ENCODE data around the gene SIX1. TPM values are rescaled to one million over a fixed set of nuclear protein-coding genes. Genes with fewer than 3 reads are reported as not detected.

The SIX1 gene
- total RNA-seq, 1 experiment from 2014 or later: 2.5 TPM

- no peak overlapping the region for H3K9ac ChIP-seq (ENCODE audit: low read length)
- POLR2A ChIA-PET: no interaction called here
- no peaks in the 10 kb centered on the region for H3K9me2 ChIP-seq (ENCODE audit: insufficient read depth)
- no peaks in the 10 kb centered on the region for H3K27me3 ChIP-seq (ENCODE audit: insufficient read depth, low read length)
- RAD21 ChIA-PET (ENCODE audit: low non-redundant PET in 1 of 2, low total read pairs in 2 of 2, uncharacterized antibody in 2 of 2, unreplicated experiment in 2 of 2): no interaction called here
- no peak for ATAC-seq
- CTCF ChIA-PET: interaction anchor here (0.8 to 1.2 kb wide), 2 partner anchors 403 to 630 kb away, joined by 3 read pairs; no protein-coding TSS in a partner anchor
- intact Hi-C loops (cut with micrococcal nuclease): no loop called here
- no TSS peak for BruUV-seq (replicated peaks)
- H3K27ac ChIP-seq (ENCODE audit: low read depth, low read length): no peak overlapping the region
- H4K20me1 ChIP-seq (ENCODE audit: insufficient read depth): no peaks in the 10 kb centered on the region
- H3K4me2 ChIP-seq (ENCODE audit: low read length): no peak overlapping the region
- TF ChIP-seq ZBTB33 (IDR thresholded peaks at IDR 0.05; ENCODE audit: extremely low read depth, insufficient replicate concordance, low read length) (no peak), TCF7L2 (IDR thresholded peaks at IDR 0.05; ENCODE audit: borderline replicate concordance, extremely low read depth, insufficient read depth, insufficient read length) (no peak), REST (IDR thresholded peaks at IDR 0.05; ENCODE audit: low read depth) (no peak), POLR2A (IDR thresholded peaks at IDR 0.05; ENCODE audit: borderline replicate concordance, extremely low read depth, insufficient read depth, insufficient read length) (no peak), ZNF274 (IDR thresholded peaks at IDR 0.05; ENCODE audit: low read depth, low read length) (no peak), CEBPB (IDR thresholded peaks at IDR 0.05; ENCODE audit: low read depth) (no peak), POLR2AphosphoS5 (IDR thresholded peaks at IDR 0.05; ENCODE audit: low read depth, low read length) (no peak), MAX (IDR thresholded peaks at IDR 0.05) (no peak), YY1 (IDR thresholded peaks at IDR 0.05; ENCODE audit: extremely low read depth, insufficient replicate concordance, low read depth, low read length) (no peak), ZFX (IDR thresholded peaks at IDR 0.05) (no peak), EGR1 (IDR thresholded peaks at IDR 0.05; ENCODE audit: low read depth) (no peak), ATF3 (IDR thresholded peaks at IDR 0.05) (no peak), FOSL1 (IDR thresholded peaks at IDR 0.05; ENCODE audit: low read depth) (no peak), CTCF (IDR thresholded peaks at IDR 0.05 in 2 of 3, conservative IDR thresholded peaks at IDR 0.05 in 1 of 3; ENCODE audit: borderline replicate concordance in 1 of 3, insufficient read depth in 1 of 3, low read depth in 2 of 3, low read length in 2 of 3) (no peak), SIN3A (IDR thresholded peaks at IDR 0.05; ENCODE audit: low read depth) (no peak), RAD21 (IDR thresholded peaks at IDR 0.05; ENCODE audit: low read depth) (no peak)
- H3K4me1 ChIP-seq (ENCODE audit: control insufficient read depth in 1 of 2, insufficient read depth in 2 of 2, low read length in 2 of 2): peaks cover 0 to 7% of the 10 kb centered on the region in 2 experiments; a peak in 1 of 4 replicates
- no peaks in the 10 kb centered on the region for H3K9me3 ChIP-seq (ENCODE audit: control insufficient read depth in 1 of 2, insufficient read depth in 1 of 2, low read depth in 1 of 2, low read length in 2 of 2)
- H3K36me3 ChIP-seq (ENCODE audit: control insufficient read depth in 1 of 2, insufficient read depth in 2 of 2, low read length in 2 of 2): no peaks in the 10 kb centered on the region
- H3K4me3 ChIP-seq (replicated peaks in 1 of 2; ENCODE audit: low read depth in 1 of 2, low read length in 2 of 2): no peak overlapping the region
- H2AFZ ChIP-seq (ENCODE audit: low read depth, low read length, poor library complexity, severe bottlenecking): no peak overlapping the region
- DNase-seq (ENCODE audit: low read depth, low spot score): no peak
- H3K79me2 ChIP-seq (ENCODE audit: insufficient read depth, low read length): no peaks in the 10 kb centered on the region
These were observed 26.4 kb downstream of the SIX1 start for GRCh38 chr14:60622917-60623257.
